Cardiac septum (tissue), 1 donor: ENCODE data around the gene C14orf93. TPM values are rescaled to one million over a fixed set of nuclear protein-coding genes. Genes with fewer than 3 reads are reported as not detected.

Experiments used
- DNase-seq: peaks from one replicate; pipeline ENCODE4 v3.0.0-alpha.2; 2020; ENCODE audit warnings: low spot score
- intact Hi-C: fragments of 100-400 bp; cut with DNase I; formaldehyde crosslinking; loops from one replicate; pipeline ENCODE4 v1.14.0; 2022
- total RNA-seq: library from RNA; stranded (reverse); fragmentation: NEBNext Ultra II Directional; extraction: Animal tissue kit (Norgen Biotek cat#: 25700); gene quantifications from one replicate; pipeline ENCODE4 v1.2.1, GENCODE V29; 2021
- donor health status: DM: no; HTN: no; CAD: no.

Gene C14orf93
- total RNA-seq, 1 donor from 2014 or later = 3.7 TPM

- intact Hi-C loops = no loop called here
Observed at GRCh38 chr14:23047751-23048693, 38.1 kb upstream of the C14orf93 start.

GRCh38 chr14:23047034-23047634 is 37.2 kb upstream of the C14orf93 start:
- no peak for DNase-seq

More at GRCh38 chr14:23047751-23048693, 38.1 kb upstream of the C14orf93 start:
- DNase-seq = no peak

GRCh38 chr14:23045419-23046357 is 35.7 kb upstream of the C14orf93 start:
- intact Hi-C loops = no loop called here
- no peak for DNase-seq

More at GRCh38 chr14:23047034-23047634, 37.2 kb upstream of the C14orf93 start:
- intact Hi-C loops = no loop called here

GRCh38 chr14:23044840-23045239 is 34.9 kb upstream of the C14orf93 start:
- intact Hi-C loops = no loop called here
- no peak for DNase-seq

- DNase-seq = no peak
- intact Hi-C loops = no loop called here
Observed at GRCh38 chr14:23043754-23044153, 33.8 kb upstream of the C14orf93 start.

- intact Hi-C loops = no loop called here
- no peak for DNase-seq
Observed at GRCh38 chr14:23043145-23043544, 33.2 kb upstream of the C14orf93 start.

- intact Hi-C loops = no loop called here
- no peak for DNase-seq
Observed at GRCh38 chr14:23042162-23042965, 32.4 kb upstream of the C14orf93 start, which contains the start of gene PSMB11. TSS of gene PSMB11 (plus strand) at chr14:23042212. CDS start at chr14:23042226, 14 bp downstream.

- no peak for DNase-seq
- intact Hi-C loops = no loop called here
Observed at GRCh38 chr14:23041729-23042128, 31.8 kb upstream of the C14orf93 start.

GRCh38 chr14:23040100-23040499 is 30.2 kb upstream of the C14orf93 start:
- intact Hi-C loops = no loop called here
- DNase-seq = no peak

- no peak for DNase-seq
- intact Hi-C loops = no loop called here
Observed at GRCh38 chr14:23035303-23036144, 25.6 kb upstream of the C14orf93 start.

GRCh38 chr14:23034498-23035302 is 24.8 kb upstream of the C14orf93 start, which contains the start of gene PSMB5:
TSS of gene PSMB5 (minus strand) at chr14:23034900. CDS start at chr14:23034881, 19 bp downstream.
- peak; percentile 95 for DNase-seq
- intact Hi-C loops = no loop called here

- intact Hi-C loops = no loop called here
Observed at GRCh38 chr14:23033801-23034497, 24.0 kb upstream of the C14orf93 start.

GRCh38 chr14:23033251-23033727 is 23.3 kb upstream of the C14orf93 start:
- intact Hi-C loops = no loop called here
- DNase-seq = no peak

More at GRCh38 chr14:23033801-23034497, 24.0 kb upstream of the C14orf93 start:
- no peak for DNase-seq

GRCh38 chr14:23030936-23031335 is 21.0 kb upstream of the C14orf93 start:
- no peak for DNase-seq
- intact Hi-C loops = no loop called here

GRCh38 chr14:23028799-23029198 is 18.9 kb upstream of the C14orf93 start:
- intact Hi-C loops = no loop called here
- no peak for DNase-seq

- intact Hi-C loops = no loop called here
- DNase-seq = no peak
Observed at GRCh38 chr14:23025151-23025814, 15.3 kb upstream of the C14orf93 start.
